ENCODE measurements around the gene FSTL1.

Gene FSTL1

DNA sequence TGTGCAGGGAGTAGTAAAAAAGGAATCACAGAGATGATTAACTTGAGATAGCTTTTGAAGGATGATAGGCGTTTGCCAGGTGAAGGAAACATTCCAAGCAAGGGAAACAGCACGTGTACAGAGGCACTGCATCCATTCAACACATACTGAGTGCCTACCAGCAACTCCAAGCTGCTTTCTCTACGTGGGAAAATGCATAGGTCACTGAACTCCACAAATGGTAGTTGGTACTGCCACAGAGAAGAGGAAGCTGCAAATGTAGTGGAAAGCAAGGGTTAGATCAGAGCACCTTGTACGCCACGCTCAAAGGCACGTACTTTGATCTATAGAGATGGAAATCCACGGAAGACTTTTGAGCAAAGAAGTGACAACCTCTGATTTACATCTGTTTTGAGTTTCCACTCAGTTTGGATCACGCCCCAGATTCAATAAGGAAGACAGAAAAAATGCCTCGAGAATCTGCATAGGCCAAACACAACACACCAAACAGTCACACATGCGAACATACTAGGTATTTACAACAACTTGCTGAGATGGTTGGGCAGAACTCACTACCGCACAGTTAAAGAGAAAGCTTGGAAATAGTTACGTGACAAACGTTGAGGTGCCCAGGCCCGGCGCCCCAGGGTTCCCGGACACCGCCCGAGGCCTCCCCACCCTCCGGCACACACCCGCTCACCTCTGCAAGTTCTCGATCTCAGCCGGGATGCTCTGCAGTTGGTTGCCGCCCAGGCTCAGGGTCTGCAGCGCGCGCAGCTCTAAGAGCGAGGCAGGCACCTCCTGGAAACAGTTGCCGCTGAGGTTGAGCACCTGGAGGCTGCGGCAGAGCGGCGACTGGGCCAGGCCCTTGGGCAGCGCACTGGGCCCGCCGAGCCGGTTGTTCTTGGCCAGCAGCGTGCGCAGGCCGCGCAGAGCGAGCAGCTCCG lies 102.5 kb downstream of the FSTL1 start:
- Histone ChIP-seq H3K9me3 (ENCODE audit: control insufficient read depth in 2 of 2, low read length in 2 of 2) (no peaks in the 10 kb centered on the region), H3K36me3 (ENCODE audit: control insufficient read depth in 2 of 2, insufficient read depth in 2 of 2, low read length in 2 of 2) (no peaks in the 10 kb centered on the region), H3K4me1 (ENCODE audit: control insufficient read depth in 2 of 2, insufficient read depth in 2 of 2, low read length in 2 of 2) (peaks cover 7 to 12% of the 10 kb centered on the region in 2 donors), H3K27ac (ENCODE audit: low read depth in 2 of 2, low read length in 2 of 2) (peak overlapping the region; percentile 88 to 92), H3K27me3 (ENCODE audit: control insufficient read depth in 2 of 2, insufficient read depth in 2 of 2, low read length in 2 of 2) (no peaks in the 10 kb centered on the region), H3K9ac (ENCODE audit: low read depth in 1 of 2, low read length in 2 of 2) (peak overlapping the region; percentile 73 to 88), H3K4me3 (ENCODE audit: low read length in 2 of 2) (peak overlapping the region; percentile 74 to 88)

- H3K27me3 ChIP-seq (ENCODE audit: control insufficient read depth in 2 of 2, insufficient read depth in 2 of 2, low read length in 2 of 2): no peaks in the 10 kb centered on the region
- peaks cover 0 to 2% of the 10 kb centered on the region in 2 donors for H3K36me3 ChIP-seq (ENCODE audit: control insufficient read depth in 2 of 2, insufficient read depth in 2 of 2, low read length in 2 of 2)
- no peak overlapping the region for H3K9ac ChIP-seq (ENCODE audit: low read depth in 1 of 2, low read length in 2 of 2)
- no peak overlapping the region for H3K27ac ChIP-seq (ENCODE audit: low read depth in 2 of 2, low read length in 2 of 2)
- H3K4me1 ChIP-seq (ENCODE audit: control insufficient read depth in 2 of 2, insufficient read depth in 2 of 2, low read length in 2 of 2): peaks cover 4 to 8% of the 10 kb centered on the region in 2 donors
- no peaks in the 10 kb centered on the region for H3K9me3 ChIP-seq (ENCODE audit: control insufficient read depth in 2 of 2, low read length in 2 of 2)
- H3K4me3 ChIP-seq (ENCODE audit: low read length in 2 of 2): no peak overlapping the region
Observed at GRCh38 chr3:120344349-120344748, 106.4 kb downstream of the FSTL1 start.
